Endothelial cell of umbilical vein (primary cell): Measurements from ENCODE around the gene AGPS. TPM values are rescaled to one million over a fixed set of nuclear protein-coding genes. Genes with fewer than 3 reads are reported as not detected.

ENCODE experiments used
- BruUV-seq: library from RNA; stranded (reverse); fragments of 400-500 nt; replicated peaks from 2 replicates; lab custom pipeline; 2021; lab: Mats Ljungman, UMichigan
- CTCF ChIA-PET: fragments of 300-600, 350-600 bp; sonication (Branson Sonifier 250); formaldehyde crosslinking; loops from one replicate; lab custom pipeline; 2021; ENCODE audit warnings: antibody characterized with exemption, inconsistent platforms; lab: Charles Lee
- POLR2A ChIA-PET: fragments of 300-600, 350-600 bp; sonication (Branson Sonifier 250); formaldehyde crosslinking; loops from one replicate; lab custom pipeline; 2021; ENCODE audit warnings: antibody characterized with exemption, inconsistent platforms; lab: Charles Lee
- DNase-seq: peaks from one replicate; pipeline ENCODE4 v3.0.0-alpha.2; 2011; ENCODE audit warnings: low read depth, low spot score
- FAIRE-seq: peaks from 2 replicates; lab custom pipeline; 2011; peaks lifted over from hg19 to GRCh38; lab: Jason Lieb, UNC
- H2AFZ ChIP-seq: 2 replicates; pipeline ENCODE4 v1.6.0; 2012; ENCODE audit warnings: low read depth, low read length, control low read depth, inconsistent platforms
- H3K27ac ChIP-seq: 2 replicates; pipeline ENCODE4 v1.5.1; 2011; ENCODE audit warnings: low read depth, mild to moderate bottlenecking, control low read depth, low read length, moderate library complexity; ENCODE audit not compliant: insufficient read depth
- H3K27me3 ChIP-seq, 2 experiments: 2 replicates each; pipeline versions ENCODE4 v1.6.0 to v1.6.1; 2011; ENCODE audit warnings: low read length in 2 of 2, mixed read lengths in 1 of 2; ENCODE audit not compliant: control insufficient read depth in 2 of 2, insufficient read depth in 2 of 2
- H3K36me3 ChIP-seq, 2 experiments: 2 replicates in 1 of 2; 3 replicates in 1 of 2; pipeline ENCODE4 v1.5.1; 2011; ENCODE audit warnings: low read length in 2 of 2, mild to moderate bottlenecking in 1 of 2, moderate library complexity in 1 of 2; ENCODE audit not compliant: control insufficient read depth in 2 of 2, insufficient read depth in 2 of 2; ENCODE audit errors: extremely low read depth in 1 of 2
- H3K4me1 ChIP-seq: 3 replicates; pipeline ENCODE4 v1.5.1; 2011; ENCODE audit warnings: mild to moderate bottlenecking, low read length; ENCODE audit not compliant: control insufficient read depth, insufficient read depth; ENCODE audit errors: extremely low read depth
- H3K4me2 ChIP-seq: 2 replicates; pipeline ENCODE4 v1.6.1; 2011; ENCODE audit warnings: low read length, control low read depth, mixed read lengths; ENCODE audit not compliant: insufficient read depth
- H3K4me3 ChIP-seq, 3 experiments: fragments of 200-600 bp in 1 of 3; sonication (generic), shearing (Covaris generic) in 1 of 3; replicated peaks in 1 of 3; 2 replicates each; pipeline ENCODE4 v1.5.1; 2011 to 2016; ENCODE audit warnings: control low read depth in 3 of 3, low read length in 3 of 3, mild to moderate bottlenecking in 2 of 3, inconsistent platforms in 1 of 3, low read depth in 1 of 3, moderate library complexity in 1 of 3; ENCODE audit not compliant: insufficient read depth in 1 of 3
- H3K79me2 ChIP-seq: 2 replicates; pipeline ENCODE4 v1.6.0; 2012; ENCODE audit warnings: low read length, inconsistent platforms; ENCODE audit not compliant: control insufficient read depth, insufficient read depth
- H3K9ac ChIP-seq: replicated peaks from 2 replicates; pipeline ENCODE3; 2011; ENCODE audit warnings: low read length, control low read depth; ENCODE audit not compliant: insufficient read depth; ENCODE audit errors: extremely low read depth
- H3K9me1 ChIP-seq: replicated peaks from 3 replicates; pipeline ENCODE4 v1.6.0; 2011; ENCODE audit warnings: mild to moderate bottlenecking, low read length; ENCODE audit not compliant: control insufficient read depth, insufficient read depth; ENCODE audit errors: extremely low read depth
- H3K9me3 ChIP-seq: replicated peaks from 2 replicates; pipeline ENCODE4 v1.5.1; 2012; ENCODE audit warnings: low read length, inconsistent platforms; ENCODE audit not compliant: control insufficient read depth, insufficient read depth
- H4K20me1 ChIP-seq: replicated peaks from 2 replicates; pipeline ENCODE3; 2011; ENCODE audit warnings: mild to moderate bottlenecking, low read length; ENCODE audit not compliant: control insufficient read depth, insufficient read depth; ENCODE audit errors: extremely low read depth
- EZH2 ChIP-seq: IDR thresholded peaks from 2 replicates; pipeline ENCODE4 v1.6.1; 2012; ENCODE audit warnings: borderline replicate concordance, low read depth, mild to moderate bottlenecking, moderate library complexity, low read length, inconsistent platforms; ENCODE audit not compliant: severe bottlenecking
- FOS ChIP-seq: IDR thresholded peaks from 2 replicates; pipeline ENCODE4 v1.6.1; 2011; ENCODE audit warnings: mild to moderate bottlenecking, low read length, moderate library complexity, borderline replicate concordance; ENCODE audit not compliant: insufficient read depth
- GATA2 ChIP-seq: IDR thresholded peaks from 2 replicates; pipeline ENCODE4 v1.7.0; 2011; ENCODE audit warnings: low read depth, mild to moderate bottlenecking, moderate library complexity, mixed read lengths, low read length; ENCODE audit not compliant: insufficient read length, insufficient read depth
- JUN ChIP-seq: IDR thresholded peaks from 2 replicates; pipeline ENCODE4 v1.6.1; 2011; ENCODE audit warnings: borderline replicate concordance, low read depth; ENCODE audit not compliant: insufficient read length, insufficient read depth
- MYC ChIP-seq: IDR thresholded peaks from one replicate; pipeline ENCODE4 v1.6.1; 2011; ENCODE audit warnings: mild to moderate bottlenecking, low read depth, low read length
- POLR2A ChIP-seq: IDR thresholded peaks from 2 replicates; pipeline ENCODE4 v1.6.1; 2012; ENCODE audit warnings: low read depth, mild to moderate bottlenecking, control low read depth, low read length
- POLR2AphosphoS5 ChIP-seq: IDR thresholded peaks from 2 replicates; pipeline ENCODE4 v1.6.1; 2012; ENCODE audit warnings: low read depth, mild to moderate bottlenecking, control low read depth, low read length, moderate library complexity; ENCODE audit not compliant: insufficient read depth
- dilution Hi-C: fragments of 300-500 bp; cut with MboI; formaldehyde crosslinking; loops from one replicate; pipeline ENCODE4 v1.15.0; 2019; ENCODE audit warnings: low sequenced_read_pairs; ENCODE audit not compliant: extremely low pct_ligation_motif_present
- intact Hi-C: fragments of 100-400 bp; cut with micrococcal nuclease; formaldehyde crosslinking; loops from one replicate; pipeline ENCODE4 v1.10.0; 2022
- polyA plus RNA-seq, 4 experiments: library from polyadenylated mRNA; depleted of rRNA in 3 of 4; stranded (reverse) in 3 of 4; unstranded in 1 of 4; fragments of >200 nt; gene quantifications; 2 replicates each; pipeline versions ENCODE4 v1.2.1 to v1.2.3, GENCODE V29; 2011 to 2012; ENCODE audit warnings: missing spikeins in 1 of 4
- total RNA-seq: library from RNA; stranded (reverse); gene quantifications from 2 replicates; pipeline ENCODE4 v1.2.3, GENCODE V29; 2021
- TF ChIP-seq, protein P1 (sequence below): IDR thresholded peaks from 2 replicates; pipeline ENCODE4 v1.6.1; 2011; ENCODE audit not compliant: insufficient read depth, insufficient read length
- TF ChIP-seq, protein P2 (sequence below), 2 donors: IDR thresholded peaks; 1 replicate in 1 of 2; 2 replicates in 1 of 2; pipeline ENCODE4 v1.5.1; 2011; ENCODE audit warnings: low read length in 2 of 2, mild to moderate bottlenecking in 2 of 2, moderate library complexity in 2 of 2, control low read depth in 1 of 2, inconsistent platforms in 1 of 2, low read depth in 1 of 2; ENCODE audit not compliant: insufficient read depth in 1 of 2; ENCODE audit errors: extremely low read depth in 1 of 2

The AGPS gene
- total and polyA plus RNA-seq, 2 donors (not counting 3 experiments of a cell fraction or from before 2014, with no cell fraction given): 10.1 to 96.5 TPM

DNA sequence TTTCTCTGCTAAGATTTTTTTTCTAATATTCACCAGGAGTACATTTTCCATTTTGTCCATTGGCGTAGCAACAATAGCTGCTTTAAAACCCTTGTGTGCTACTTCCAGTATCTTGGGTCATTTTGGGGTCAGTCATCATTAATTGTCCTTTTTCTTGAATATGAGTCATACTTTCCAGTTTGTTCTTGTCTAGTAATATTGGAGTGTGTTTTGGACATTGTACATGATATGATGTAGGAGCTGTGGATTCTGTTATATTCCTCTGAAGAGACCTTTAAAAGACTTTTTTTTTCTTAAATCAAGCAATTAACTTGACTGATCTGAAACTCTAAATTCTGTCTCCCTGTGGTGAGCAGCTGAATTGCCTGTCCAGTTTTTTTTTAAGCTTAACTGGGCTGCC is 40.8 kb downstream of the AGPS start:
- no TSS peak for BruUV-seq
- Histone ChIP-seq H3K9me1 (no peaks in the 10 kb centered on the region), H3K4me3 (no peak overlapping the region), H3K9me3 (peaks cover 2% of the 10 kb centered on the region), H3K27me3 (no peaks in the 10 kb centered on the region), H3K36me3 (peaks cover 2 to 8% of the 10 kb centered on the region in 2 experiments), H3K27ac (no peak overlapping the region), H3K4me1 (no peaks in the 10 kb centered on the region), H3K4me2 (no peak overlapping the region), H3K9ac (no peak overlapping the region), H2AFZ (no peak overlapping the region), H4K20me1 (no peaks in the 10 kb centered on the region), H3K79me2 (peaks cover 66% of the 10 kb centered on the region)
- DNase-seq: peak; percentile 22
- POLR2A ChIA-PET: no interaction called here
- CTCF ChIA-PET: interaction anchor here (1.0 to 1.3 kb wide), 2 partner anchors 10 to 15 kb away, joined by 3 read pairs; no protein-coding TSS in a partner anchor
- intact Hi-C loops: no loop called here
- FAIRE-seq: no peak
- dilution Hi-C loops: no loop called here
- TF ChIP-seq, protein P1, sequence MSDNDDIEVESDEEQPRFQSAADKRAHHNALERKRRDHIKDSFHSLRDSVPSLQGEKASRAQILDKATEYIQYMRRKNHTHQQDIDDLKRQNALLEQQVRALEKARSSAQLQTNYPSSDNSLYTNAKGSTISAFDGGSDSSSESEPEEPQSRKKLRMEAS: no peak
- TF ChIP-seq MYC: no peak
- no peak for TF ChIP-seq POLR2A
- TF ChIP-seq, protein P2, sequence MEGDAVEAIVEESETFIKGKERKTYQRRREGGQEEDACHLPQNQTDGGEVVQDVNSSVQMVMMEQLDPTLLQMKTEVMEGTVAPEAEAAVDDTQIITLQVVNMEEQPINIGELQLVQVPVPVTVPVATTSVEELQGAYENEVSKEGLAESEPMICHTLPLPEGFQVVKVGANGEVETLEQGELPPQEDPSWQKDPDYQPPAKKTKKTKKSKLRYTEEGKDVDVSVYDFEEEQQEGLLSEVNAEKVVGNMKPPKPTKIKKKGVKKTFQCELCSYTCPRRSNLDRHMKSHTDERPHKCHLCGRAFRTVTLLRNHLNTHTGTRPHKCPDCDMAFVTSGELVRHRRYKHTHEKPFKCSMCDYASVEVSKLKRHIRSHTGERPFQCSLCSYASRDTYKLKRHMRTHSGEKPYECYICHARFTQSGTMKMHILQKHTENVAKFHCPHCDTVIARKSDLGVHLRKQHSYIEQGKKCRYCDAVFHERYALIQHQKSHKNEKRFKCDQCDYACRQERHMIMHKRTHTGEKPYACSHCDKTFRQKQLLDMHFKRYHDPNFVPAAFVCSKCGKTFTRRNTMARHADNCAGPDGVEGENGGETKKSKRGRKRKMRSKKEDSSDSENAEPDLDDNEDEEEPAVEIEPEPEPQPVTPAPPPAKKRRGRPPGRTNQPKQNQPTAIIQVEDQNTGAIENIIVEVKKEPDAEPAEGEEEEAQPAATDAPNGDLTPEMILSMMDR (IDR thresholded peaks at IDR 0.05; ENCODE audit: extremely low read depth in 1 of 2, insufficient read depth in 1 of 2, low read depth in 1 of 2, low read length in 2 of 2): no peak
- TF ChIP-seq POLR2AphosphoS5: no peak
- TF ChIP-seq GATA2: no peak
- TF ChIP-seq EZH2: no peak
- TF ChIP-seq JUN: peak; percentile 41
- TF ChIP-seq FOS: peak; percentile 16
